Inflammatory macrophage treated with lipopolysaccharide for 4 hours (primary cell): Measurements from ENCODE around the gene OR56B1.
"Not testable (repeated sequence)": the region's sequence is repeated elsewhere in the genome, so short reads cannot be mapped to it uniquely, and the experiment has no call there.

Experiments
- DNase-seq: peaks from one replicate; pipeline ENCODE4 v3.0.0-alpha.2; 2020

OR56B1 gene

DNA sequence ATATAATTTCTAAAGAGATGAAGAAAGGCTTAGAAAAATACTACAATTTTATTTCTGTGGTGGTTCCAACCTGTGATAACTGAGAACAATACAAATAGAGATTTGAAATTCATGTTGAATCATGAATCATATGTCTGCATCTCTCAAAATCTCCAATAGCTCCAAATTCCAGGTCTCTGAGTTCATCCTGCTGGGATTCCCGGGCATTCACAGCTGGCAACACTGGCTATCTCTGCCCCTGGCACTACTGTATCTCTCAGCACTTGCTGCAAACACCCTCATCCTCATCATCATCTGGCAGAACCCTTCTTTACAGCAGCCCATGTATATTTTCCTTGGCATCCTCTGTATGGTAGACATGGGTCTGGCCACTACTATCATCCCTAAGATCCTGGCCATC is at the start of gene OR56B1:
Gene OR56B1, plus strand, starts transcription at position 53 of the 400 bp plus-strand sequence. Its CDS starts 69 bp downstream, at position 122.
- no peak for DNase-seq

DNA sequence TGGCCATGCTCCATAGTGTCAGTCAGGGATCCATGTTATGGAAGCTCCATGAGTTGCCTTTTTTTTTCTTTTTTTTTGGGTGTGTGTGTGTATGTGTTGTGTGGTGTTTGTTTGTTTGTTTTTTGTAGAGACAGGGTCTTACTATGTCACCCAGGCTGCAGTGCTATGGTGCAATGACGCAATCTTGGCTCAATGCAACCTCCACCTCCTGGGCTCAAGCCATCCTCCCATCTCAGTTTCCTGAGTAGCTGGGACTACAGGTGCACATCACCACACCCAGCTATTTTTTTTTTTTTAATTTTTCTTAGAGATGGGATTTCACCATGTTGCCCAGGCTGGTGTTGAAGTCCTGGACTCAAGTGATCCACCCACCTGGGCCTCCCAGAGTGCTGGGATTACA is 47.8 kb upstream of the OR56B1 start:
- no peak for DNase-seq

DNA sequence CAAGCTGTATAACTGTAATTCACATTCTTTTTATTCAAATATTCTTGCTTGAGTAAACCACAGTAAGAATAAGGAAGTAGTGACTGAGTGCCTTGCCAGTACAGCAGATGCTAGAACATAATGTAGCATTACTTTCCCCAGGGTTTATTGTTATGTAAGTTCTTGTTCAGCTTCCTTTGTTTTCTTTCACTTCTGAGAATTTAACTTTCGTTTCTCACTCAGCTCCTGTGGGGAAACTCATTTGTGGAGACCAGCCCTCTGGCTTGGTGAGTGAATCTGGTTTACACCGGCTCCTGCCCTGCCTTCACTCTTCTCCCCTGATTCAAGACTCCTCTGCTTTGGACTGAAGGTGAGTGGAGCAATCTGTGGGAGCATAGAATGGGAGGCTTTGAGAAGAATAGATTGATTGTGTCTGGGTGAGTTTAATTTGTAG is 46.7 kb upstream of the OR56B1 start, which contains the start of gene TRIM22:
Gene TRIM22, plus strand, starts transcription at position 240 of the 433 bp plus-strand sequence. CDS start 6,443 bp downstream, outside the sequence.
- peak; percentile 98 for DNase-seq

- DNase-seq = peak; percentile 71
These were observed 46.0 kb upstream of the OR56B1 start for GRCh38 chr11:5690216-5690615.

GRCh38 chr11:5690736-5691135 is 45.5 kb upstream of the OR56B1 start:
- DNase-seq = peak; percentile 42

GRCh38 chr11:5691238-5691963 is 44.8 kb upstream of the OR56B1 start:
- not testable (repeated sequence) for DNase-seq

DNA sequence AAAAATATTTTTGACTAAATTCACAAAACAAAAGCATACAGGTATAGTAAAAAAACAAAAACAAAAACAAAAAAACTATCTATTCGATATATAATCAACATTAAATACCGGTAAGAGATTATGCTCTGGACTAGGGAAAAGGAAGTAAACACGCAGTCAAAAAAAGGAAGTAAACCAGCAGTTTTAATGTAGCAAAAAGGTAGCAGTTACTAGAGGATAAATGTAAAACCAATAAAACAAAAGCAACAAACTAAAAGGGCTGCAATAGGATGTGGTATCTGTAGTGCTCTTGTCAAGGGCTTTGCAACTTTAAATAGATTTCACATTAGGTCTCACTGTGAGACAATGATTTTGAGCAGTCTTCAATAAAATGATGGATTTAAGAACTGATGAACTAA is 44.3 kb upstream of the OR56B1 start:
- peak; percentile 39 for DNase-seq

GRCh38 chr11:5694642-5695041 is 41.6 kb upstream of the OR56B1 start:
- no peak for DNase-seq

GRCh38 chr11:5695580-5695979 is 40.7 kb upstream of the OR56B1 start:
- DNase-seq = no peak

- DNase-seq = no peak
These were observed 40.0 kb upstream of the OR56B1 start for GRCh38 chr11:5696210-5696609.

GRCh38 chr11:5698281-5698680 is 38.0 kb upstream of the OR56B1 start:
- no peak for DNase-seq

DNA sequence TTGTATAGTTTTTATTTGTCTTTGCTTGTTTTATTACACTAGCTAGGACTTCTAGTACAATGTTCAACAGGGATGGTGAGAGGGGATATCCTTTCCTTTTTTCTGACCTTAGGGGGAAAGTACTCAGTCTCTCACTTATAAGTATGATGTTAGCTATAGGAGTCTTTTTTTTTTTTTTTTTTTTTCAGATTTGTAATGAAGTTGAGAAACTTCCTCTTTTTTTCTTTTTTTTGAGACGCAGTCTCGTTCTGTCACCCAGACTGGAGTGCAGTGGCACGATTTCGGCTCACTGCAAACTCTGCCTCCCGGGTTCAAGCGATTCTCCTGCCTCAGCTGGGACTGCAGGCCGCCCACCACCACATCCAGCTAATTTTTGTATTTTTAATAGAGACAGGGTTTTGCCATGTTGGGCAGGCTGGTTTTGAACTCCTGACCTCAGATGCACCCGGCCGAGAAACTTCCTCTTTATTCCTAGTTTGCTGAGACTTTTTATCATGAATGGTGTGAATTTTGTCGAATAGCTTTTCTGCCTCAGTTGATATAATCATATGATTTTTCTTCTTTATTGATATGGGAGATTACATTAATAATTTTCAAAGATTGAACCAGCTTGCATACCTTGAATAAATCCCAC is 35.7 kb upstream of the OR56B1 start:
- peak; percentile 79 for DNase-seq

DNA sequence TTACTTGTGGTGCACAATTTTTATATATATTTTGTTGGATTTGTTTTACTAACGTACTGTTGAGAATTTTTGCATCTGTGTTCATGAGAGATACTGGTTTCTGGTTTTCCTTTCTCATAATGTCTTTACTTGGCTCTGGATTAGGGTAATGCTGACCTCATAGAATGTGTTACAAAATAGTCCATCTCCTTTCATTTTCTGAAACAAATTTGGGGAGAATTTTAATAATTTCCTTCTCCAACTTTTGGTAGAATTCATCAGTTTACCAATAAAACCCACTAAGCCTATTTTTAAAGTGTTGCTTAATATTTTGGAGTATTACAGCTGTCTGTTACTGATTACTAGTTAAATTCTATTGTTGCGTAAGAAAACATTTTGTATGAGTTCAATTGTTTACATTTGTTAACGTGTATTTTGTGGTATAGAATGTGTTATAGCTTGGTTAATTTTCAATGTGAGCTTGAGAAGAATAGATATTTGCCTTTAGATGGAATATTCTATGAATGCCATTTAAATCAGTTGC is 35.1 kb upstream of the OR56B1 start:
- peak; percentile 62 for DNase-seq

- DNase-seq = no peak
These were observed 32.3 kb upstream of the OR56B1 start for GRCh38 chr11:5703741-5704536.

GRCh38 chr11:5705688-5706087 is 30.6 kb upstream of the OR56B1 start:
- DNase-seq = no peak

DNA sequence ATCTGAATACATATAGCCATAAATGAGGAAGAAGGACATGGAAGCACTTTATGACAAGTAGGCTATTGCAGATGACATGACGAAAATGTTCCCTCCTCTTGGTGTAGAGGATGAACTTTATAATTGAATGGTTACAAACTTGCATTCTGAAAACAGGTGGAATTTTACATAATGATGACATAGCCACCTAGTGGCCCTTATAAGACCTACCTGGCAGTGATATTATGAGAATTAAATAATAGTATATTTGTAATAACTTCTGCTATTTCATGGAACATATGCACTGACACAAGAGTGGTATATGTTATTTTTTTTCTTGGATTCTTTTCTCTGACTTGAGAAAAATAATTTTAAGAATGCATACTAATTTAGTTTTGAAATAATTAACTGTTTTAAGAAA is 23.7 kb upstream of the OR56B1 start:
- DNase-seq = no peak

DNA sequence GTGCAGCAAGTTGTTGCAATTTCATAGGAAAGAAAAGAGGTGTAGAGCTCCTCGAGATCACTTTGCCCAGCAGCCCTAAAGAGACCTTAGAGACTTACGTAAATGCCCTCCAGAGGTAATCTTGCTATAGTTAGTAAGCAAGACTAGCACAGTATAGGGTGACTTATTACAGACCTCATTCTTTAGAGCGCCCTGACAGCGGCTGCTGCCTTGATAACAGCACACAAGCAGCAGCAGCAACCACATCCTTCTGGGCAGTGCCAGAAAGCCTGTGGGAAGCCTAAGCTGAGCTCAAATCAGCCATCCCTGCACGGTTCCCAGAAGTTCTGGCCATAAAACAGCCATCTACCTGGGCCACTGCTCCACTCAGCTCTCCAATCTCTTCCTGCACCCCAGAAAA is 22.6 kb upstream of the OR56B1 start:
- DNase-seq = no peak

DNA sequence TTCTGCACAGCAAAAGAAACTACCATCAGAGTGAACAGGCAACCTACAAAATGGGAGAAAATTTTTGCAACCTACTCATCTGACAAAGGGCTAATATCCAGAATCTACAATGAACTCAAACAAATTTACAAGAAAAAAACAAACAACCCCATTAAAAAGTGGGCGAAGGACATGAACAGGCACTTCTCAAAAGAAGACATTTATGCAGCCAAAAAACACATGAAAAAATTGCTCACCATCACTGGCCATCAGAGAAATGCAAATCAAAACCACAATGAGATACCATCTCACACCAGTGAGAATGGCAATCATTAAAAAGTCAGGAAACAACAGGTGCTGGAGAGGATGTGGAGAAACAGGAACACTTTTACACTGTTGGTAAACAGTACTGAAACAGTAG is 19.7 kb upstream of the OR56B1 start:
- DNase-seq = not testable (repeated sequence)

- no peak for DNase-seq
These were observed 16.3 kb upstream of the OR56B1 start for GRCh38 chr11:5719703-5720495.

DNA sequence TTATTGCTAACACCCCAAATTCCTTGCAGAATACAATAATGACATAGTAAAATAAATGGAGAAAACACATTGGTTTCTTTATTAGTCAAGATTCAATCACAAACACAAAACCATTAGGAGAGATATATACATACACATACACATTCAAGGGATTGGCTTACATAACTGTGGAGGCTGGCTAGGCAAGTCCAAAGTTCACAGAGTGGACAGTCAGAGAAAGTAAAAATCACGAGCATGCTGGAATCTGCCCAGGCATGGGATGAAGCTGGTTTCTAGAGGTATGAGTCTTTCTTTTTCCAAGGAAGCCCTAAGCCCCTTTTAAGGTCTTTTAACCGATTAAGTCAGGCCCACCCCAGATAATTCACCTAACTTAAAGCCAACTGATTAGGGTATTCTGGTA is 13.6 kb upstream of the OR56B1 start:
- no peak for DNase-seq

- DNase-seq = no peak
These were observed 9.9 kb upstream of the OR56B1 start for GRCh38 chr11:5726351-5726750.

- DNase-seq = no peak
These were observed 8.6 kb upstream of the OR56B1 start for GRCh38 chr11:5727691-5728090.

DNA sequence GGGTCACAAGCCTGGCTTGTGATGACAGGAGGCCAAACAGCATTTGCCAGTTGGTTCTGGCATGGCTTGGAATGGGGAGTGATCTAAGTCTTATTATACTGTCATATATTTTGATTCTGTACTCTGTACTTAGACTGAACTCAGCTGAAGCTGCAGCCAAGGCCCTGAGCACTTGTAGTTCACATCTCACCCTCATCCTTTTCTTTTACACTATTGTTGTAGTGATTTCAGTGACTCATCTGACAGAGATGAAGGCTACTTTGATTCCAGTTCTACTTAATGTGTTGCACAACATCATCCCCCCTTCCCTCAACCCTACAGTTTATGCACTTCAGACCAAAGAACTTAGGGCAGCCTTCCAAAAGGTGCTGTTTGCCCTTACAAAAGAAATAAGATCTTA is 843 bp downstream of the OR56B1 start:
- DNase-seq = no peak
